ENCODE results near the gene DNAJB4.
"Not testable (repeated sequence)": the region's sequence is repeated elsewhere in the genome, so short reads cannot be mapped to it uniquely, and the experiment has no call there.

DNAJB4 gene

GRCh38 chr1:78064886-78065285, 60.1 kb downstream of the DNAJB4 start:
- not testable (repeated sequence) for DNase-seq (ENCODE audit: low read depth in 2 of 2)

Data from stimulated activated CD8-positive, alpha-beta memory T cell treated with anti-CD3 and anti-CD28 coated beads, Interleukin-2, amount 100 ng/mL, for 48 hours (primary cell).